B cell (primary cell): Measurements from ENCODE around the gene MED25. TPM values are rescaled to one million over a fixed set of nuclear protein-coding genes. Genes with fewer than 3 reads are reported as not detected.

Experiments used
- ATAC-seq: fragments of 200-7000 bp; cut with Tn5 transposase; one replicate; pipeline ENCODE4 v1.10.0; 2021; ENCODE audit warnings: low read depth, mild to moderate bottlenecking, moderate number of reproducible peaks, moderate library complexity
- CTCF ChIA-PET: fragments of 350-600 bp; sonication (Branson Sonifier 250); formaldehyde crosslinking; loops from one replicate; lab custom pipeline; 2021; ENCODE audit warnings: antibody characterized with exemption, inconsistent platforms; lab: Charles Lee
- POLR2A ChIA-PET: fragments of 350-600 bp; sonication (Branson Sonifier 250); formaldehyde crosslinking; loops from one replicate; lab custom pipeline; 2021; ENCODE audit warnings: antibody characterized with exemption; lab: Charles Lee
- DNase-seq: peaks from one replicate; pipeline ENCODE4 v3.0.0; 2013
- H2AFZ ChIP-seq: 2 replicates; pipeline ENCODE4 v1.6.1; 2012; ENCODE audit warnings: mild to moderate bottlenecking, low read depth, low read length; ENCODE audit not compliant: insufficient read depth, poor library complexity, severe bottlenecking
- H3K27ac ChIP-seq, 2 donors: 1 replicate in 1 of 2; 2 replicates in 1 of 2; pipeline ENCODE4 v1.5.1; 2012 to 2013; ENCODE audit warnings: low read length in 2 of 2, mild to moderate bottlenecking in 2 of 2, moderate library complexity in 1 of 2
- H3K27me3 ChIP-seq, 4 experiments: fragments of 200-600 bp in 1 of 4; sonication (generic) in 1 of 4; replicated peaks in 1 of 4; 1 replicate in 2 of 4; 2 replicates in 2 of 4; pipeline versions ENCODE4 v1.6.1 to v1.7.0; 2013 to 2016; ENCODE audit warnings: low read length in 3 of 4, mild to moderate bottlenecking in 2 of 4, mixed read lengths in 1 of 4, moderate library complexity in 1 of 4; ENCODE audit not compliant: insufficient read depth in 4 of 4, control insufficient read depth in 3 of 4; ENCODE audit errors: control extremely low read depth in 1 of 4
- H3K36me3 ChIP-seq, 2 experiments: replicated peaks in 1 of 2; 1 replicate in 1 of 2; 2 replicates in 1 of 2; pipeline versions ENCODE4 v1.6.1 to v1.7.1; 2013; ENCODE audit warnings: low read length in 1 of 2; ENCODE audit not compliant: insufficient read depth in 2 of 2, control insufficient read depth in 1 of 2; ENCODE audit errors: control extremely low read depth in 1 of 2, extremely low read depth in 1 of 2
- H3K4me1 ChIP-seq, 2 donors: fragments of 200-600 bp in 1 of 2; sonication (generic) in 1 of 2; 1 replicate in 1 of 2; 2 replicates in 1 of 2; pipeline versions ENCODE4 v1.5.1 to v1.6.1; 2013 to 2017; ENCODE audit warnings: low read length in 2 of 2; ENCODE audit not compliant: control insufficient read depth in 2 of 2, insufficient read depth in 2 of 2
- H3K4me2 ChIP-seq: replicated peaks from 2 replicates; pipeline ENCODE3; 2012; ENCODE audit warnings: mild to moderate bottlenecking, low read depth, low read length; ENCODE audit not compliant: poor library complexity, severe bottlenecking
- H3K4me3 ChIP-seq, 5 experiments: fragments of 200-600 bp in 1 of 5; sonication (generic) in 1 of 5; 1 replicate in 3 of 5; 2 replicates in 2 of 5; pipeline versions ENCODE4 v1.5.1 to v1.7.0; 2011 to 2016; ENCODE audit warnings: low read length in 4 of 5, mild to moderate bottlenecking in 4 of 5, low read depth in 2 of 5, control low read depth in 1 of 5, moderate library complexity in 1 of 5; ENCODE audit not compliant: insufficient read depth in 1 of 5; ENCODE audit errors: control extremely low read depth in 1 of 5, extremely low read depth in 1 of 5
- H3K79me2 ChIP-seq: fragments of 200-600 bp; sonication (generic); one replicate; pipeline ENCODE4 v1.6.0; 2016; ENCODE audit warnings: low read length; ENCODE audit not compliant: control insufficient read depth, insufficient read depth
- H3K9ac ChIP-seq: fragments of 200-600 bp; sonication (generic); 2 replicates; pipeline ENCODE4 v1.6.1; 2017; ENCODE audit warnings: mild to moderate bottlenecking, low read length, moderate library complexity
- H3K9me3 ChIP-seq, 3 donors: one replicate each; pipeline versions ENCODE4 v1.6.1 to v1.7.1; 2013; ENCODE audit warnings: low read length in 2 of 3; ENCODE audit not compliant: control insufficient read depth in 2 of 3, insufficient read depth in 1 of 3; ENCODE audit errors: control extremely low read depth in 1 of 3
- H4K20me1 ChIP-seq: 2 replicates; pipeline ENCODE4 v1.6.0; 2012; ENCODE audit warnings: mild to moderate bottlenecking, low read length; ENCODE audit not compliant: insufficient read depth, control insufficient read depth, poor library complexity, severe bottlenecking
- H3K27ac Mint-ChIP-seq: one replicate; pipeline ENCODE4 v1.8.0; 2021; ENCODE audit warnings: mixed read lengths
- H3K27me3 Mint-ChIP-seq: one replicate; pipeline ENCODE4 v1.8.0; 2021; ENCODE audit warnings: mixed read lengths
- H3K4me1 Mint-ChIP-seq: one replicate; pipeline ENCODE4 v1.8.0; 2021; ENCODE audit warnings: mixed read lengths
- H3K4me3 Mint-ChIP-seq: one replicate; pipeline ENCODE4 v1.8.0; 2021; ENCODE audit warnings: mixed read lengths
- H3K9me3 Mint-ChIP-seq: one replicate; pipeline ENCODE4 v1.8.0; 2022; ENCODE audit warnings: mixed read lengths; ENCODE audit not compliant: insufficient read depth
- CTCF ChIP-seq: fragments of 200-600 bp; IDR thresholded peaks from one replicate; pipeline ENCODE4 v1.8.0; 2022; ENCODE audit warnings: antibody characterized with exemption, mild to moderate bottlenecking
- EZH2 ChIP-seq: IDR thresholded peaks from 2 replicates; pipeline ENCODE4 v1.6.1; 2012; ENCODE audit warnings: borderline replicate concordance, low read depth, mild to moderate bottlenecking, moderate library complexity, low read length; ENCODE audit not compliant: insufficient read depth, poor library complexity, severe bottlenecking
- WGBS: methylation state at CpG from one replicate; pipeline ENCODE4 v1.1.5; 2013; ENCODE audit warnings: missing lambda C conversion rate; ENCODE audit not compliant: insufficient coverage; 5-methylcytosine and 5-hydroxymethylcytosine counted together
- intact Hi-C: fragments of 100-400 bp; cut with micrococcal nuclease; formaldehyde crosslinking; loops from one replicate; pipeline ENCODE4 v1.10.0; 2022
- polyA plus RNA-seq: library from polyadenylated mRNA; depleted of rRNA; stranded (reverse); fragments of >200 nt; gene quantifications from 2 replicates; pipeline ENCODE4 v1.2.3, GENCODE V29; 2012
- total RNA-seq, 2 donors: library from RNA; stranded (reverse); fragments of 120-200 nt in 1 of 2; gene quantifications; 1 replicate in 1 of 2; 2 replicates in 1 of 2; pipeline versions ENCODE4 v1.2.3 to v1.2.4, GENCODE V29; 2013 to 2022

The MED25 gene
- total and polyA plus RNA-seq, 2 donors (not counting 1 experiment from before 2014, with no cell fraction given), result 93.0 to 126 TPM

- Mint-ChIP-seq H3K27ac (no peak overlapping the region), H3K27me3 (no peaks in the 10 kb centered on the region), H3K4me1 (no peaks in the 10 kb centered on the region), H3K9me3 (no peaks in the 10 kb centered on the region), H3K4me3 (no peak overlapping the region)
- intact Hi-C loops, result no loop called here
- Histone ChIP-seq H3K79me2 (peaks cover 17% of the 10 kb centered on the region), H2AFZ (no peak overlapping the region), H3K27me3 (no peaks in the 10 kb centered on the region), H3K4me1 (no peaks in the 10 kb centered on the region), H3K9me3 (peaks cover 0 to 3% (median 0%) of the 10 kb centered on the region in 3 donors), H3K4me2 (no peak overlapping the region), H3K36me3 (peaks cover 0 to 69% of the 10 kb centered on the region in 2 experiments), H3K4me3 (no peak overlapping the region), H4K20me1 (peaks cover 7% of the 10 kb centered on the region), H3K27ac (no peak overlapping the region), H3K9ac (no peak overlapping the region)
- CTCF ChIA-PET, result no interaction called here
- 98% methylated on average over 24 of the region's 26 CpGs for WGBS
- TF ChIP-seq CTCF, result no peak
- TF ChIP-seq EZH2, result no peak
- DNase-seq (no peak), ATAC-seq (no peak)
- POLR2A ChIA-PET, result no interaction called here
Observed at GRCh38 chr19:49791776-49792445, 26.2 kb upstream of the MED25 start.

- Mint-ChIP-seq H3K27ac (no peak overlapping the region), H3K27me3 (no peaks in the 10 kb centered on the region), H3K9me3 (no peaks in the 10 kb centered on the region), H3K4me1 (no peaks in the 10 kb centered on the region), H3K4me3 (no peak overlapping the region)
- Histone ChIP-seq H3K79me2 (peaks cover 13% of the 10 kb centered on the region), H3K4me2 (no peak overlapping the region), H4K20me1 (peaks cover 7% of the 10 kb centered on the region), H3K4me3 (no peak overlapping the region), H3K9me3 (peaks cover 0 to 3% (median 0%) of the 10 kb centered on the region in 3 donors), H3K27ac (no peak overlapping the region), H3K4me1 (no peaks in the 10 kb centered on the region), H3K27me3 (no peaks in the 10 kb centered on the region), H3K9ac (no peak overlapping the region), H3K36me3 (peaks cover 0 to 71% of the 10 kb centered on the region in 2 experiments), H2AFZ (no peak overlapping the region)
- no peak for ATAC-seq
- ChIA-PET CTCF (no interaction called here), POLR2A (no interaction called here)
- intact Hi-C loops, result no loop called here
- no peak for TF ChIP-seq CTCF
- WGBS, result 96% methylated on average over 21 of the region's 22 CpGs
- DNase-seq, result no peak
Observed at GRCh38 chr19:49792829-49793560, 25.1 kb upstream of the MED25 start.
